ENCODE results near the gene PBX4. TPM values are rescaled to one million over a fixed set of nuclear protein-coding genes. Genes with fewer than 3 reads are reported as not detected.
A peak's percentile ranks its signal among the peaks of the same experiment; 100 is the strongest.

The PBX4 gene
- total and polyA plus RNA-seq, 2 experiments from 2014 or later, result 2.6 to 4.1 TPM

GRCh38 chr19:19628501-19629134 is 10.1 kb upstream of the PBX4 start:
- H3K79me2 ChIP-seq (replicated peaks; ENCODE audit: insufficient read depth), result peaks cover 21% of the 10 kb centered on the region
- peak; percentile 96 for DNase-seq (ENCODE audit: low spot score)
- no peaks in the 10 kb centered on the region; the same call in 2 of the 3 replicates for H3K9me3 Mint-ChIP-seq
- H2AFZ ChIP-seq, result peak overlapping the region; percentile 91
- TF ChIP-seq POLR2AphosphoS5 (IDR thresholded peaks at IDR 0.05; ENCODE audit: low read depth), result peak; percentile 96
- TF ChIP-seq CTCF (conservative IDR thresholded peaks at IDR 0.05; ENCODE audit: low read depth in 2 of 2), result no peak
- H3K36me3 ChIP-seq (ENCODE audit: insufficient read depth), result peaks cover 2% of the 10 kb centered on the region; the same call in 1 of the 2 replicates
- peak; percentile 80 for ATAC-seq
- peak overlapping the region; percentile 98 for H3K27ac ChIP-seq (ENCODE audit: low read depth)
- H3K27me3 ChIP-seq (ENCODE audit: insufficient read depth), result no peaks in the 10 kb centered on the region
- peak overlapping the region; percentile 79 for H3K4me3 Mint-ChIP-seq
- peaks cover 17% of the 10 kb centered on the region for H3K4me1 Mint-ChIP-seq
- H3K4me2 ChIP-seq, result peak overlapping the region; percentile 92
- peaks cover 19% of the 10 kb centered on the region for H3K27me3 Mint-ChIP-seq (ENCODE audit: insufficient read depth, low read depth, poor library complexity)
- H3K27ac Mint-ChIP-seq, result peak overlapping the region; percentile 98
- H4K20me1 ChIP-seq (replicated peaks; ENCODE audit: insufficient read depth), result no peaks in the 10 kb centered on the region
- peaks cover 3% of the 10 kb centered on the region for H3K4me1 ChIP-seq (ENCODE audit: insufficient read depth)
- H3K4me3 ChIP-seq, result peak overlapping the region; percentile 82
- 0 out of 2 replicates have a peak, but pooled peaks cover 4% of the 10 kb centered on the region for H3F3A ChIP-seq (replicated peaks; ENCODE audit: low read depth)
- H3K36me3 Mint-ChIP-seq (ENCODE audit: low read depth), result peaks cover 33% of the 10 kb centered on the region
- no peaks in the 10 kb centered on the region for H3K9me2 ChIP-seq (ENCODE audit: insufficient read depth)

GRCh38 chr19:19627621-19628500 is 9.4 kb upstream of the PBX4 start, which contains the start of gene LPAR2:
Gene LPAR2, minus strand, starts transcription at chr19:19628220. Its CDS starts 945 bp downstream, at chr19:19627275.
- H3K27me3 ChIP-seq (ENCODE audit: insufficient read depth), result no peaks in the 10 kb centered on the region
- peaks cover 21% of the 10 kb centered on the region for H3K79me2 ChIP-seq (replicated peaks; ENCODE audit: insufficient read depth)
- DNase-seq (ENCODE audit: low spot score) (peak; percentile 78), ATAC-seq (peak; percentile 75)
- peak within 1 kb of the TSS; percentile 98 for H3K27ac ChIP-seq (ENCODE audit: low read depth)
- Mint-ChIP-seq H3K27me3 (ENCODE audit: insufficient read depth, low read depth, poor library complexity) (peaks cover 19% of the 10 kb centered on the region), H3K4me3 (peak within 1 kb of the TSS; percentile 89), H3K36me3 (ENCODE audit: low read depth) (peaks cover 32% of the 10 kb centered on the region), H3K4me1 (peaks cover 17% of the 10 kb centered on the region), H3K27ac (peak within 1 kb of the TSS; percentile 98), H3K9me3 (no peaks in the 10 kb centered on the region; the same call in 2 of the 3 replicates)
- H4K20me1 ChIP-seq (replicated peaks; ENCODE audit: insufficient read depth), result 0 out of 2 replicates have a peak, but pooled peaks cover 3% of the 10 kb centered on the region
- TF ChIP-seq EZH2phosphoT487 (IDR thresholded peaks at IDR 0.05; ENCODE audit: unreplicated experiment) (no peak), STAT1 (IDR thresholded peaks at IDR 0.05; ENCODE audit: unreplicated experiment) (no peak), POLR2AphosphoS5 (IDR thresholded peaks at IDR 0.05; ENCODE audit: low read depth) (peak; percentile 6; the same call in 1 of the 2 replicates), CREB1 (CRISPR knock-in tag; IDR thresholded peaks at IDR 0.05; ENCODE audit: low read depth) (peak; percentile 8; the same call in 1 of the 2 replicates)
- TF ChIP-seq, protein P1, sequence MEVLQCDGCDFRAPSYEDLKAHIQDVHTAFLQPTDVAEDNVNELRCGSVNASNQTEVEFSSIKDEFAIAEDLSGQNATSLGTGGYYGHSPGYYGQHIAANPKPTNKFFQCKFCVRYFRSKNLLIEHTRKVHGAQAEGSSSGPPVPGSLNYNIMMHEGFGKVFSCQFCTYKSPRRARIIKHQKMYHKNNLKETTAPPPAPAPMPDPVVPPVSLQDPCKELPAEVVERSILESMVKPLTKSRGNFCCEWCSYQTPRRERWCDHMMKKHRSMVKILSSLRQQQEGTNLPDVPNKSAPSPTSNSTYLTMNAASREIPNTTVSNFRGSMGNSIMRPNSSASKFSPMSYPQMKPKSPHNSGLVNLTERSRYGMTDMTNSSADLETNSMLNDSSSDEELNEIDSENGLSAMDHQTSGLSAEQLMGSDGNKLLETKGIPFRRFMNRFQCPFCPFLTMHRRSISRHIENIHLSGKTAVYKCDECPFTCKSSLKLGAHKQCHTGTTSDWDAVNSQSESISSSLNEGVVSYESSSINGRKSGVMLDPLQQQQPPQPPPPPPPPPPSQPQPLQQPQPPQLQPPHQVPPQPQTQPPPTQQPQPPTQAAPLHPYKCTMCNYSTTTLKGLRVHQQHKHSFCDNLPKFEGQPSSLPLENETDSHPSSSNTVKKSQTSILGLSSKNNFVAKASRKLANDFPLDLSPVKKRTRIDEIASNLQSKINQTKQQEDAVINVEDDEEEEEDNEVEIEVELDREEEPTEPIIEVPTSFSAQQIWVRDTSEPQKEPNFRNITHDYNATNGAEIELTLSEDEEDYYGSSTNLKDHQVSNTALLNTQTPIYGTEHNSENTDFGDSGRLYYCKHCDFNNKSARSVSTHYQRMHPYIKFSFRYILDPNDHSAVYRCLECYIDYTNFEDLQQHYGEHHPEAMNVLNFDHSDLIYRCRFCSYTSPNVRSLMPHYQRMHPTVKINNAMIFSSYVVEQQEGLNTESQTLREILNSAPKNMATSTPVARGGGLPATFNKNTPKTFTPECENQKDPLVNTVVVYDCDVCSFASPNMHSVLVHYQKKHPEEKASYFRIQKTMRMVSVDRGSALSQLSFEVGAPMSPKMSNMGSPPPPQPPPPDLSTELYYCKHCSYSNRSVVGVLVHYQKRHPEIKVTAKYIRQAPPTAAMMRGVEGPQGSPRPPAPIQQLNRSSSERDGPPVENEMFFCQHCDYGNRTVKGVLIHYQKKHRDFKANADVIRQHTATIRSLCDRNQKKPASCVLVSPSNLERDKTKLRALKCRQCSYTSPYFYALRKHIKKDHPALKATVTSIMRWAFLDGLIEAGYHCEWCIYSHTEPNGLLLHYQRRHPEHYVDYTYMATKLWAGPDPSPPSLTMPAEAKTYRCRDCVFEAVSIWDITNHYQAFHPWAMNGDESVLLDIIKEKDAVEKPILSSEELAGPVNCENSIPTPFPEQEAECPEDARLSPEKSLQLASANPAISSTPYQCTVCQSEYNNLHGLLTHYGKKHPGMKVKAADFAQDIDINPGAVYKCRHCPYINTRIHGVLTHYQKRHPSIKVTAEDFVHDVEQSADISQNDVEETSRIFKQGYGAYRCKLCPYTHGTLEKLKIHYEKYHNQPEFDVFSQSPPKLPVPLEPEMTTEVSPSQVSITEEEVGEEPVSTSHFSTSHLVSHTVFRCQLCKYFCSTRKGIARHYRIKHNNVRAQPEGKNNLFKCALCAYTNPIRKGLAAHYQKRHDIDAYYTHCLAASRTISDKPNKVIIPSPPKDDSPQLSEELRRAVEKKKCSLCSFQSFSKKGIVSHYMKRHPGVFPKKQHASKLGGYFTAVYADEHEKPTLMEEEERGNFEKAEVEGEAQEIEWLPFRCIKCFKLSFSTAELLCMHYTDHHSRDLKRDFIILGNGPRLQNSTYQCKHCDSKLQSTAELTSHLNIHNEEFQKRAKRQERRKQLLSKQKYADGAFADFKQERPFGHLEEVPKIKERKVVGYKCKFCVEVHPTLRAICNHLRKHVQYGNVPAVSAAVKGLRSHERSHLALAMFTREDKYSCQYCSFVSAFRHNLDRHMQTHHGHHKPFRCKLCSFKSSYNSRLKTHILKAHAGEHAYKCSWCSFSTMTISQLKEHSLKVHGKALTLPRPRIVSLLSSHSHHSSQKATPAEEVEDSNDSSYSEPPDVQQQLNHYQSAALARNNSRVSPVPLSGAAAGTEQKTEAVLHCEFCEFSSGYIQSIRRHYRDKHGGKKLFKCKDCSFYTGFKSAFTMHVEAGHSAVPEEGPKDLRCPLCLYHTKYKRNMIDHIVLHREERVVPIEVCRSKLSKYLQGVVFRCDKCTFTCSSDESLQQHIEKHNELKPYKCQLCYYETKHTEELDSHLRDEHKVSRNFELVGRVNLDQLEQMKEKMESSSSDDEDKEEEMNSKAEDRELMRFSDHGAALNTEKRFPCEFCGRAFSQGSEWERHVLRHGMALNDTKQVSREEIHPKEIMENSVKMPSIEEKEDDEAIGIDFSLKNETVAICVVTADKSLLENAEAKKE (CRISPR knock-in tag; IDR thresholded peaks at IDR 0.05), result no peak
- peaks cover 3% of the 10 kb centered on the region for H3K4me1 ChIP-seq (ENCODE audit: insufficient read depth)
- H3K9me2 ChIP-seq (ENCODE audit: insufficient read depth), result no peaks in the 10 kb centered on the region
- peak within 1 kb of the TSS; percentile 82 for H3K4me3 ChIP-seq
- peak within 1 kb of the TSS; percentile 92 for H3K4me2 ChIP-seq
- H2AFZ ChIP-seq, result peak within 1 kb of the TSS; percentile 91
- H3K36me3 ChIP-seq (ENCODE audit: insufficient read depth), result peaks cover 4% of the 10 kb centered on the region; the same call in 1 of the 2 replicates
- 0 out of 2 replicates have a peak, but pooled peaks cover 4% of the 10 kb centered on the region for H3F3A ChIP-seq (replicated peaks; ENCODE audit: low read depth)

All from GM23338 (cell line).